GM19324 (cell line): Measurements from ENCODE around the gene WDR82.
A peak's percentile ranks its signal among the peaks of the same experiment; 100 is the strongest.

ENCODE experiments used
- ATAC-seq: cut with Tn5 transposase; IDR thresholded peaks from one replicate; pipeline ENCODE4 v1.9.1; 2021; ENCODE audit warnings: mild to moderate bottlenecking, moderate library complexity; ENCODE audit not compliant: unreplicated experiment, low FRiP score

Gene WDR82

DNA sequence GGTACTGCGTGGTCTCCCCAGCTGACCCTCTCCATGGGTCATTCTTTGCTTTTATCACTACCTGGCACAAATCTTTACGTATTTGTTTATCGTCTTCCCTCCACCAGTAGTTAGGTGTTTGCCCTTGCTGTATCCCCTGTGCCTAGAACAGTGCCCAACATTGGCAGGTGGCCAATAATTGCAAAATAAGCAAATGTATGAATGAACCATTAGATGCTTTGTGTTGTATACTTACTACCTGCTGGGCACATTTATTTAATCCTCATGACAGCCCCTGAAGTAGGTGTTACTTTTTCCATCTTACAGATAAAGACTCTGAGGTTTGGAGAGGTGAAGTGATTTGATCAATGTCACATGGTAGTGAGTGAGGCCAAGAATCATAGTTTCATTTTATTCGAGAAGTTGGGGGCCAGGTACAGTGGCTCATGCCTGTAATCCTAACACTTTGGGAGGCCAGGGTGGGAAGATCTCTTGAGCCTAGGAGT lies 37.5 kb downstream of the WDR82 start:
- ATAC-seq, result no peak

DNA sequence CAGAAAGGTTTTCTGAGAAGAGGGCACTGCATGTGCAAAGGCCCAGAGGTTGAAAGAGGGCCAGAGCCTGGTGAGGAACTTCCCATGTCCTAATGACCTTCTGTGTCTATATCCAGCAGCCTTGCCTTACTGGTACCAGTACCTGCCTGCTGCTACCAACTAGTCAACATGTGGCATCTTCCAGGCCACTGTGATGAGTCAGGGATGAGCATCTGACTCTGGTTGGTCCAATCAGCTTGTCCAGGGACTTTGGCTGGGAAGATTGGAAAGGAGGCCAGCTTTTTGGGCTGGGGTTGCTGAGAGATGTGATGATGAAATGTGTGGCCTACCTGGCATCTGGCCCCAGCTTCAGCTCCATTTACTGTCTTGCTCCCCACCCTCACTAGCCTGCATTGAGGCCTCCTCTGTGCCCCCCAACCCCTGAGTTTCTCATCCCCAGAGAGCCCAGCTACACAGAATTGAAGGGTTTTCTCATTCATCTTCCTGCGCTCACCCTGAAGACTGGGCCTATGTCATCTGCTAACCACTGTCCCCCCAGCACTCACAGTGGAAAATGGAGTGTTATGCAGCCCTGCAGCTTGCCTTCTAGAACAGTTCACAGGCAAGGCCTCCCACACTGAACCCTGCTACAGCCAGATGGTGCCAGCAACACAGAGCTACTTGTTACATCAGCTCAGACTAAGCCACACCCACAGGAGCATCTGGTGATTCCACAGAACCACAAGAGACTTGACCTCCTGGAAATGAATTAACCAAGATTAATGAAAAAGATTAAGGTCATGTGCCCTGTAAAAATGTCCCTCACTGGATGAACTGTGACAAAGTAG lies 38.2 kb downstream of the WDR82 start:
- ATAC-seq, result no peak

DNA sequence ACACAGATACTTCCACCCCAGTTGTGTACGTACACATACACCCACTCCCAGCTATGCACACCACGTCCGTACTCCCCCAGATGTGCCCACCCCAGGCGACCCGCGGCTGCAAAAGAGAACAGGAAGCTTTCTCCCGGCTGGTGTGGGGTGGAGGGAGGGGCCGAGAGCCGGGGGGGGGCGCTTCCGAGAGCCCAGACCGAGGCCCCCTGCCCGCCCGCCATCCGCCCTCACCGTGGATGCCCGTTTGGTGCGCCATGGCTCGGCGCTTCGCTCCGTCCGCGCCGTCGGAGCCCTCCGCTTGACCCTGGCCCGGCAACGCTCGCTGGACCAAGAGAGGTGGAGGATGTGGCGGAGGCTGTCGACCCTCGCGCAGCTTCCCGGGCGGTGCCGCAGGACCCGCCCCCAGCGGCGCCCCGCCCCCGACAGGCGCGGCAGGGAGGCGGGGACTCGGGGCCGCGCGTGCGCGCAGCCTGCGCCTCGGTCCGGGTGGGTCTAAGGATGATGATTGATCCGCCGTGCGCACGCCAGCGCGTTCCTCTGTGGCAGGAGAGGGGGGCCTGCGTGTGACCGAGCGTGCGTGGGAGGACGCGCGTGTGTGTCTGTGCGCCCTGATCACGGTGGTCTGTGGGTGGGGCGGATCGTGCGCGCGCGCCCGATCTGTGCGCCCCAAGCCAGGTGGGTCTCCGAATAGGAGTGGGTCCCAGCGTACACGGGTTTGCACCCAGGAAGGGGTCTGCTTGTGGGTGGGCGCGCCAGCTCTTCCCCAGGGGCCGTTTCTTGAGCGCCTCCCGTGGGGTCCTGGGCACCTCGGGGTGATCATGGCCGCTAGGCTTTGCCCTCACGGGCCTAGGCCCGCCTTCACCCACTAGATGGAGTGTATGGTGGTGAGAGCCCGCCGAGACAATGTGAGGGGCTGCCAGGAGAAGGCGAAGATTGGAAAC lies 39.4 kb downstream of the WDR82 start, which contains the start of gene TWF2:
Gene TWF2, minus strand, starts transcription at position 398 of the 941 bp plus-strand sequence. Its CDS starts 142 bp downstream, at position 256.
- peak; percentile 82 for ATAC-seq

DNA sequence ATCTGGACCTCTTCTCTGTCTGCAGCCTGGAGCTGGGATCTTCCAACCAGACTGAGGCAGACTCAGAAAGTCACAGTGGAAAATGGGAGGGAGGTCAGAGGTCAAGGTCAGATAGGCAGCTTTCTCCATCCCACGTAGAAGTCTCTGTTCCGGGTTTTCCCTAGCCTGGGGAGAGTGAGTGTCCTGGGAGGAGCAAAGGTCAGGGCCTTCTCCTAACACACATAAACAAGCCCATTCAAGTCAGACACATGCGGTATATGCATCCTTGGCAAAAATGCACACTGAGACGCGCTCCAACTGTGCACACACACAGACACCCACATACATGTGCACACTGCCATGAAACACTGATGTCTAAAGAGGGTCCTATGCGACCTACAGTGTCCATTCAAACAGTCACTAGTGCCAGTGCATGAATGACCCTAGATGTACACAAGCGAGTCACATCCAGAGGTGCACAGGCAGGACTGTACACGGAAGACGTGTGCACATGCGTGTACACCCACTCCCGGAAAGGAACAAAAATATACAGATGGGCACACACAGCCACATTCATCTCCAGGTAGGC lies 40.2 kb downstream of the WDR82 start:
- ATAC-seq, result no peak

DNA sequence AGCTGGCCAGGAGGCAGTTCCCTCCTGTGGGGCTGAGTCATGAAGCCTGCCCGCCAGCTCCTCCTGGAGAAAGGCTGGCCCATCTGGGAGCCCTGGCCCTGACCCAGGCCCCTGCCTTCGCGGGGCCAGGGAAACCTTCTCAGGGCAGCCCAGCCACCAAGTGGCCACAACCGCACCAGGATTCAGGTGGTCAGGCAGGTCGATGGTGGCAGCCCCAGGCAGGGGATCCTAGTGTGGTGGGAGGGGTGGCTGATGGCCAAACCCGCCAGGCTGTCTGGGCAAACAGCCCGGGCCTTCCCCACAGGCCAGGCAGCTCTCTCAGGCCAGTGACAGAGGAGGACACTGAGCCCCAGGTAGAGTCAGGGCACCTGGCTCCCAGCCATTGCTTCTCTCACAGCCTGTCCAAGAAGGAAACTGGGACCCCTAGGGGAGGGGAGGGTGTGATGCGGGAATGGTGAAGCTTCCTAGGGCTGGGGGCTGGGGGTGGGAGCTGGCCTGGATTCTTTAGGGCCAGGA lies 40.7 kb downstream of the WDR82 start:
- no peak for ATAC-seq

DNA sequence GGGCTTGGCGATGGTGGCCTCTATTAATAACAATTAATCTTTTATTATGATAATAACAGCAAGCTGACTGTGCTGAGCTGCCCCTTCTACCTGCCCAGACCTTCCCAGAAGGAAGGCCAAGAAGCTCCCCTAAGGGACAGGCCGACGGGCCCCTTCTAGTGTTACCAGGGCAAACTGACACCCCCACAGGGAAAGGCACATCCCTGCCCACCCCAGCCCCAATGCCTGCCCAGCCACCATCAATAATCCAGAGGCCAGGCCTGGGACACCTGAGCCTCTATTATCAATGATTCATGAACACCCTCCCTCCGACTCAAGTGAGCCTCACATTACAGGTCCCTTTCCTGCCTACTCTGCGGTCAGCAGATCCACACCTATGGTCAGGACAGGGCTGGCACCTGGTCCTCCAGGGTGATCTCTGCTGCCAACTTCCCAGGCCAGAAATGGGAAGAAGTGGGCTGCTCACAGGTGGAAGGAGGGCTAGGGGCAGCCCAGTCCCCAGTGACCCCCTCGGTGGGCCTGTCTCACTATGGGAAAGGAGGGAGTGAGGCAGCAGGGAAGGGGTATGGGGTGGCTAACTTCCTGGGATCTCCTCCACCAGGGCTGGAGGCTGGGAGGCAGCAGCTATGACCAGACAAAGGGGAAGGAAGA lies 41.3 kb downstream of the WDR82 start:
- no peak for ATAC-seq

DNA sequence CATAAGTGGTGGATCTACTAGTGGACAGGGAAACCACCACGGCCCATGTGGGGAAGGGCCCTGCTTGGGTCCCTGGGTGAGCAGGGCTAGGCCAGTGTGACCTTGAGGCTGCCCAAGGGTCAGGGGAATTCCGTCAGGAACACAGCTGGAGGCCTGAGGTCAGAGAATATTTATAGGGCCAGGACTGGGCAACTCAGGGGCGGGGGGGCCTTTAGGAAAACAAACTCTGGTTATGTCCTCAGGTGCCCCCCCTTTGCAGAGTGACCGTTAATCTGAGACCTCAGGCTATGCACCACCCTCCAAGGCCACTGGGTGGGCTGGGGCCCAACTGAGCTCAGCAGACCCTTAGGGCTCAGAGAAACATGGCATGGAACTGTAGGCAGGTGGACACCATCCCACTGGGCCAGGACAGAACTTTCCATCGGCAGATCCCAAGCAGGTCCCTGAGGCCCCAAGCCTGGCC lies 42.0 kb downstream of the WDR82 start:
- no peak for ATAC-seq

DNA sequence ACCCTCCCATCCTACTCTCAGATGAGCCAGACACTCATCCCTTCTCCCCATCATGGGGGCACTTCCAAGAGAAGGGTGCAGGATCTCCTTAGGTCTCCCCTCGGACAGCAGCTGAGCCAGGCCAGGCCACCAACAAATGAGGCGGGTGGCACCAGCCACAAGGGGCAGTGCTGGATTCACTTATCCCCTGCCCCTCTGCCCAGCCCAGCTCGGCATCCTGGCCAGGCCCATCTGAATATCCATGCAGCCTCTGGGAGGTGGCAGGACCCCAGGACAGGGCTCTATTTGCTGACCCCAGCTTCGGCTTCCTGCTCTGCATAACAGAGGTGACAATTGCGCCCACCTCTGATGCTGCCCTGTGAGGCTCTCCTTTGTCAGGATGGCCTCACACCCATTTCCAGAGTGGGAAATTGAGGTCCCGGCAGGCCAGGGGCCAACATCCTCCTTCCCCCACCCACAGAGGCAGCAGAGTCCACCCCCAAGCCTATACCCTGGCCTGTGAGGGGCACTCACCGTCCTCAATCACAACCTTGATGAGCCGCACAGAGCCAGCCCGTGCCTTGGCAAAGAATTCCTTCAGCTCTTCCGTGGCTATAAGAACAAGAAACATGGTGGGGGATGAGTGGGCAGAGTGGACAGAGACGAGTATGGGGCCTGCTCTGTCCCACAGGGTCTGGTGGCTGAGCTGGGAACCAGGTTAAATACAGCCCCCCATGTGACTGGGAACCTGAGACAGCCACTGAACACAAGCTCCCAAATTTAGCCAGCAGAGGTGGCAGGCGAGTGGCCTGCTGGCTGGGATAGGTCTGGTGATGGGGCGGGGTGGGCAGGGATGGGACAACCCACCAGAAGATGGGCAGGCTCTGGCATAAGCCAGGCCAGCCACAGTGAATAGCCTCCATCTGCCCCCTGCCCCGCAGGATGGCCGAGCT lies 43.7 kb downstream of the WDR82 start:
- no peak for ATAC-seq

DNA sequence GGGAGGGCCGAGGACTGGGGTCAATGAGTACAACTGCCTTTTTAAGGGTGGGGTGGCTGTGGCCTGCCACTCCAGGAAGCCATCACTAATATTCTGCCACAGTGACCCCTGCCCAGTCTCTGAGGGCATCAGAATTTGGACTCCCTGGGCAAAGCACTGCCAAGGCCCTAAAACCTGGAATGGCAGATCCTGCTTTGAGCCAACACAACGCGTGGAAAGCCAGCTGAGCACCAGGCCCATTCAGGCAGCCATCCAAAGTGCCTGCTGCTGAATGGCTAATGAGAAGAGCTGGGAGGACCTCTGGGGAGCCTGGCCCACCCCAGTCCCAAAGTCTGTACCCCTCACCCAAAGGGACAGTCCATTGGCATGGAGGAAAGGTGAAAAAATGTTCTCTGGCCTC lies 44.5 kb downstream of the WDR82 start:
- ATAC-seq, result no peak

DNA sequence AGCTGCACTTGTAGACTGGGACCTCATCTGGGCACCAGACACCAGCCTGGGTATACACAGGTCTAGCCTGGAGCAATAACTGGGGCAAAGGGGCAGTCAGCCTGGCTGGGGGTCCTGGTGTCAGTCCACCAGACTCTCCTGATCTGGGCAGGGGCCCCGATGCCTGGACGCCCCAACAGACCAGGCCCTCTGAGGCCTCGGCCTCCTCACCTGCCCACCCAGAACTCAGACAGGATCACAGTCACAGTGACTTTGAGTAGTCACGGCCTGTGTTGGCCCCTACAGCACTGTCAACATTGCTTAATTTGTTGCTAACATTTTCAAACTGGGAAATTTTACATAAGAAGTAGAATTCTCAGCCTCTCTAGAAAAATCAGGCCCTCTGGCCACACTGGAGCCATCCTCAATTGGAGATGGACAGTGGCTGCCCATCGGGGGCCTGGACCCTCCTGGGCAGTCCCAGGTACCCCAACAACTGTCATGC lies 45.3 kb downstream of the WDR82 start:
- ATAC-seq, result no peak

DNA sequence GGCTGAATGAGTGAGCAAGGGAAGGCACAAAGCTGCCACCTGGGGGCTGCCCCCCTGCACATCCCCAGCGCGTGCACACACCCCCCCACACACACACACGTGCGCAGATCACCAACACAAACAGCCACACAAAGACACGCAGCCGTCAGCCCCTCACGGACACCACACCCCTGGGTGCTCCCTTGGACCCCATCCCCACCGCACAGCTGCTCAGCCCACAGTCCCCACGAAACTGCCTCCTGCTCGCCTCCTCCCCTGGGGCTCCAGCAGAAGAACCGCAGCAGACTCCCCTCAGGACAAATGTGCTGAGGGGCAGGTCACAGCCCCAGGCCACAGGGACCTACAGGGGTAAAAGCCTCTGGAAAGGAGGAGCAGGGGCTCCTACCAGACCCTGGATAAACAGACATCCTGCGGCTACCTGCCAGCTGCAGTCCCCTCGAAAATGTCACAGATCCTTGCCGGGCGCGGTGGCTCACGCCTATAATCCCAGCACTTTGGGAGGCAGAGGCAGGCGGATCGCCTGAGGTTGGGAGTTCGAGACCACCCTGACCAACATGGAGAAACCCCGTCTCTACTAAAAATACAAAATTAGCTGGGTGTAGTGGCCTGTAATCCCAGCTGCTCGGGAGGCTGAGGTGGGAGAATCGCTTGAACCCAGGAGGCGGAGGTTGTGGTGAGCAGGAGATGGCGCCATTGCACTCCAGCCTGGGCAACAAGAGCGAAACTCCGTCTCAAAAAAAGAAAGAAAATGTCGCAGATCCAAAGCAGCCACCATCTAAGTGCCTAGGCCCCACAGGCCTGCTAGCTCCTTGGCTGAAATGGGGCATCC lies 46.0 kb downstream of the WDR82 start:
- no peak for ATAC-seq

DNA sequence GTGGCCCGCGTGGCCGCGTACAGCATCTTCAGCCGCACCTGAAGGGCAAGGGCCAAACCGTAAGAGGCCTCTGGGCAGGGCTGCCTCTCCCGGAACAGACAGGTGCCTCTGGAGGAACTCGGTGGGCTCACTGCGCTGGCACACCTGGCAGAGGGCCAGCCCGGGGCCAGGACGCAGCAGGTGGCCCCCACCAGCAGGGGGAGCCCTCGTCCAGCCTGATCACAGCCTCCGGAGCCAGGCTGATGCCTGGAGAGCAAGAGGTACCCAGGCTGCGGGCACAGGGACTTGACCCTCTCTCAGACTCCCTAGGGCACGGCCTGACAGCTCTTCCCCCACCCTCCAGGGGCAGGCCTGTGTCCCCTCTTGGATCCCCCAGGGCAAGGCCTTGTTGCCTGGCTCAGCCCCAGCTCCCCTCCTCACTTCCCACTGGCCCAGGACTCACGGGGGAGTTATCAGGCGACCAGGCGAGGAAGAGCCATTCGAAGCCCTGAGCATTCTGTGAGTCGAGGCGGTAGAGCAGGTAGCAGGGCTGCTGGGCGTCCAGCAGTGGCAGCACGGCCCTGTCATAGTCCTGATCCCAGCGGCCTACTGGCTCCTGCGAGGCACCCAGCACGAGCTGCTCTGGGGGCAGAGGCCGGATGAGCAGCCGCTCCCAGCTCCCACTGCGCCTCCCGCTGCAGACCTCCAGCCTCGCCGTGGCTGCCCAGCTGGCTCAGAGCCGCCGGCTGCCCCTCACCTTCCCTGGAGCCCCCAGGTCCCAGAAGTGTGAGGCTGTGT lies 46.8 kb downstream of the WDR82 start:
- ATAC-seq, result no peak

DNA sequence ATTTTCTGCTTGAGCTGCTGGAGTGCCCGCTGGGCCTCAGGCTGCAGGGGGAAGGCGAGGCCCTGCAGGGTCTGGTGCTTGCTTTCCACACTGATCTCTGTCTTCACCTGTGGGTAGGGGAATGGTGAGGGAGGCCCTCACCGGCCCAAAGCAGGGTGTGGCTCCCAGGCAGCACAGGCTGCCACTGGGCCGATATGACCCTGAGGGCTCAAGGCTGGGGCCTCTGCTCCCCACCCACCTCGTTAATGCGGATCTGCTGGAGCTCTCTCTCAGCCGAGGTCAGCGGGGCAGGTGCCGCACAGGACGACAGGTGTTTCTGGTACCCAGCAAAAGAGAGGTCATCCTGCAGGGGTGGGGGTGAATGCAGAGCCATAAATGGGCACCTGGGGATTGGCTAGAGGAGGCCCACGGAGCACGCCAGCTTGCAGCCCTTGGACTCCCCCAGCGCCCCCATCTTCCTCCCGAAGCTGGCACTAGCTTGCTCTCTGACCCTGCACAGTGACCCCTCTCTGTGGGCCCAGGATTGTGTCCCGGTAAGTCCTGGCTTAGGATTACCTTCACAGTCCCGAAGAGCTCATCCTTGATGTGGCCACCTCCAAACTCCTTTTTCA lies 47.5 kb downstream of the WDR82 start:
- no peak for ATAC-seq

DNA sequence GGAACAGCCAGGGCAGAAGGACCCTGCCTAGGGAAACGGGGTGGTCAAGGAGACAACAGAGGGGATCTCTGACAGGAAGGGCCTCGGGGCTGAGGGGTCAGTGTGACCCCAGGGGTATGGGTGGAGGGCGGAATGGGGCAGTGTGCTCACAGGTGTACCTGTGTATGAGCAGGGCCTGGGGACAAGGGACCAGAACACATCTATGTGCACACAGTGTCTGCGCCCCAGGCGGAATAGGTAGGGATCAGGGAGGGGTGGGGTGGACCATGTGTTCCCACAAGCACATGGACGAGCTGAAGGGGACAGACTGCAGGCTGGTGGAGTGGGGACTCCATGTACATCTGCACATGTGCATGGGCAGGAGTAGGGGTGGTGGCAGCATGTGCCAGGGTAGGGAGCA lies 48.0 kb downstream of the WDR82 start:
- ATAC-seq, result no peak

DNA sequence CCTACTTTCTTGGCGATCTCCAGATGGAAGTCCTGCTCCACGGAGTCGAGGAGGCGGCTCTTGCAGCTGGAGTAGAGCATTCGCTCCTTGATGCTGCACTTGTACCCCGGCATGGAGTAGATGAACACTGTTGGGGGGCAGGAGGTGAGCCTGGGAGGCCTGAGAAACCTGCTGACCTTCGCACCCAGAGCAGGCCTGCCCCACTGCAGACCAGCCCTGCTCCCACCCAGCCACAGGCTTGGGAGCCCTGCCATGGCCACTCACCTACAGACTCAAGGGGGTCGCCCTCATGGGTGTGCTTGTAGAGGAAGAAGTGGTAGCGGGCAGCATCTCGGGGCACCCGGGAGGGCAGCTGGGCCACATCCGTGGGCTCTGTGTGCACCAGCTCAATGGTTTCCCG lies 48.8 kb downstream of the WDR82 start:
- no peak for ATAC-seq

DNA sequence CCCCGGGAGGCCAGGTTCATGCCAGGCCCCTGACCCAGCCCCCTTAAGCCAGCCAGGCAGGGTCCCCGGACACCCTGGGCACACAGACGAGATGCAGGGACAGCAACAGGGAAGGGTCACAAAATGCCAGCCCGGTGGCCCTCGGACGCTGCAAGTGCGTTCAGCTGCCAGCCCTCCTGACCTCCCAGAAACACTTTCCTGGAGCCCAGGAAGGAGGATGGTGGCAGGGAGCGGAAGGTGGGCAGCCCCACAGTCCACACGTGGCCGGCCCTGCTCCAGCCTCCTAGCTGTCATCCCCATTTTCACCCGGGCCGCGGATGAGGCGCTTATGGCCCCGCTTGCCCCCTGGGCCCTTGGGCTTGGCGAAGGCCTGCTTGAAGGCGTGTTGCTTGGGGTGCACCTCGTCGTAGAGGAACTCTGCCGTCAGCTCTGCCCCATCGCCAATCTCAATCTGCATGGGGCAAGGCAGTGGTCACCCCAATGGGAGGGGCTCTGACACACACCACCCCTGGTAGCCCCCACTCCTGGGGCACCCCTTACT lies 49.6 kb downstream of the WDR82 start:
- no peak for ATAC-seq

DNA sequence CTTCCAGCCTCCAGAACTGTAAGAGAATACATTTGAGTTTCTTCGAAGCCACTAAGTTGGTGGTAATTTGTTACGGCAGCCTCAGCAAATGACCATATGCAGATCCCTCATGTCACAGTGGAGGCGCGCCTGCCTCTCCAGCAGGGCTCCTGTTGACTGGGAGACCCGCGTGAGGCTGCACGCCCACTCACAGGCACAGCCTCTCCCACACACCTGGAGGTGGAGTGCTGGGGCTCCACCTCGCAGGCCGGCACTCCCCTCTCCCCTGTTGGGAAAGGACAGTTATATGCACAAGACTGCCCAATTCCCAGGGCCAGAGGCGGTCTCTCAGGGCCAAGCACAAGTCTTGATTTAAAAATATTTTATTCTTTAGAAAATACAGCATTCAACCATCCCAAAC lies 50.2 kb downstream of the WDR82 start:
- ATAC-seq, result no peak
